NCI-H2196 treated with DMSO at 0.1 percent for 48 hours (cell line): Measurements from ENCODE around the gene LIPT1.
A peak's percentile ranks its signal among the peaks of the same experiment; 100 is the strongest.
"Not testable (repeated sequence)": the region's sequence is repeated elsewhere in the genome, so short reads cannot be mapped to it uniquely, and the experiment has no call there.

ENCODE experiments used
- DNase-seq: peaks from one replicate; lab custom pipeline; 2025; ENCODE audit not compliant: unreplicated experiment; lab: John Stamatoyannopoulos, UW

The LIPT1 gene

DNA sequence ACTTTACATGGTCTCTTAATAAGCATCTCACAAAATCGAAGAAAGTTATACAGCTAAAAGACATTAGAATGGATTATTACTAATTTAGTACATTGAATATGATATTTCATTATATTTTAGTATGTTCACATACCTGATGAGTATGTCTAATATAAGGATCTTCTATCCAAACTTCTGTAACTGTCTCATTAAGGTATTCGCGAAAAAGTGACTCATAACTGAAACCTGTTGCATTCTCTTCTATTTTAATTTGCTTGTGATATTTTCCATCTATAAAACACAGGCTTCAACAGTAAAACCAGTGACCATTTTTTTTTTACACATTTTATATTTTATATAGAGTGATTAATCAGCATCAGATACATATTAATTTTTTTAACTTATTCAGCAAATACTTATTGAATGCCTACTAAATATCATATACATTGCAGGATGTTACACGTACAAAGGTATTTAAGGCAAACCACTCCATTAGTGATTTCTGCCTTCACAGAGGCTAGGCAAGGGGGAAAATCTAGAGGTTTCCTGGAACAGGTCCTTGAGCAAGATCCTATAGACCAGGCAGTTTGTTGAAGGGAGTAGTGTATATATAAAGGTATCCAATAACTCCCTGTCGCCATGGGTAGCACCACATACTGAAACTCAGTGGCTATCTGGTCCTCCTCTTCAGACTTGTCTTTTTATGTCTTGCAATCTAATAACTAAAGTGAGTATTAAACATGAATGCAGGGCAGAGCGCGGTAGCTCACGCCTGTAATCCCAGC is 16.8 kb downstream of the LIPT1 start:
- DNase-seq, result no peak

DNA sequence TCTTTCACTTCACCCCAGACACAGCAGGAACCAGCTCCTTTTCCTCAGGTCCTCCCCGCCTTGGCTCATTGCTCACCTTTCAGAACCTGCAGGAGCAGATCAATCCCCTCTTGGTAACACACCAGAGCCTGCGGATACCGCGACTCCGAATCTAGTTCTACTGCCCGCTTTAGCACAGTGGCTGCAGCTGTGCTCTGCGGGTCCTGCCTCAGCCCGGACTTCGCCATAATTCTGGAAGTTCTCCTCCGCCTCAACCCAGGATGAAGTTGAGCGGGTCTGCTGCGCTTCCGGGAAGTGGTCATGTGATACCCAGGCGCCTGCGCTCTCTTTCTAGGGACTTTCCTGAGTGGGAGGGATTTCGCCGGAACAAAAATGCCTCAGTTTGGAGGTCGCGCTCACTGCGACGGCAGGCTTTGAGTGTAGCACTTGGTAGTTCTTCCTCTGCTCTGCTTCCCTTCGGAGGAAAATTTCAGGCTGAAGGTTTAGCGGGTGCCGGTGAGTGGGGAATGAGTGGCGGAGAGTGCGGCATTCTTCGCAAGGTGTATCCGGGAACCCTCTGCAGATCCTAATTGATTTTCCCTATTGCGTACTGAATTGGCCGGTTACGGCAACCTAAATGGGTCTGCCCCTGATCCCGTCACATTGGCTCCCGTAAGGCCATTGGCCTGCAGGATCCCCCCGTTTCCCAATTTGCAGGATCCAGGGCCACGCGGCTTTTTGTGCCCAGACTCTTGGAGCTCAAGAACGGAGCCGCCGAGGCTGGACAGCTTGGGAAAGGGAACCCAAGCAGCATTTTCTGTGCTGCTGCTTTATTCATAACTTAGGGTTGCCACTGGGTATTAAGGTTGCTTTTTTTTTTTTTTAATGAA is 26.2 kb downstream of the LIPT1 start, which contains the start of the genes MITD1 and MRPL30:
Gene MITD1 (minus strand): TSS at position 304 of the 869 bp plus-strand sequence. CDS start 77 bp downstream, at position 227.
Gene MRPL30 (plus strand): TSS at position 430 of the 869 bp plus-strand sequence. CDS start 5,020 bp downstream, outside the sequence.
- DNase-seq, result peak; percentile 93

DNA sequence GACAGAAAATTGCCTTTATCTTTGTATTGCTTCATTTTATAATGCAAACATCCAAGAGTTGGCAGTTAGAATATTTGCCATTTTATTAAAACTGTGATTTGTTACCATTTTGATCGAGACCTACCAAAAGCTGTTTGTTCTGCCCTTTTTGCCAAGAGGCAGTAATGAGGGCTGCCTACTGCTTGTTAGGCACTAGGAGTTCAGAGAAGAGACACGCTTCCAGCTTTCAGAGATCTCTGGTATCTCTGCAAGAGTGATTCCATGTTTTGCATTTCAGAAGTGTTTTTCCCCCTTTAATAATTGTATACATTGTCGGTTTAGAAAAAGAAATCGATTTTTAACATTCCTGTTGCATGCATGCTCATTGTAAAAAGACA is 26.8 kb downstream of the LIPT1 start:
- DNase-seq, result no peak

DNA sequence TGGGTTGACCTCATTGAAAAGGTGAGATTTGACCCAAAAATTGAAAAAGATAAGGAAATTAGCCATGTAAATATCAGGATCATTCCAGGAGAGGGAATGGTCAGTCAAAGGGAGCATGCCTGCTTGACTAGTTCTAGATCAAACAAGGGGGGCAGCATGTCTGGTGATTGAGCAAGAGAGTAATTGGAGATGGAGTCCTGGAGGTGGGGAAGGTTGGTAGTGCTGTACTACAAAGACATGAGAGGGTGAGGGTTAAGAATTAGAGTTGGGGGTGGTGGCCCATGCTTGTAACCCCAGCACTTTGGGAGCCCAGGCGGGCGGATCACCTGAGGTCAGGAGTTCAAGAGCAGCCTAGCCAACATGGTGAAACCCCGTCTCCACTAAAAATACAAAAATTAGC is 28.3 kb downstream of the LIPT1 start:
- DNase-seq, result no peak

DNA sequence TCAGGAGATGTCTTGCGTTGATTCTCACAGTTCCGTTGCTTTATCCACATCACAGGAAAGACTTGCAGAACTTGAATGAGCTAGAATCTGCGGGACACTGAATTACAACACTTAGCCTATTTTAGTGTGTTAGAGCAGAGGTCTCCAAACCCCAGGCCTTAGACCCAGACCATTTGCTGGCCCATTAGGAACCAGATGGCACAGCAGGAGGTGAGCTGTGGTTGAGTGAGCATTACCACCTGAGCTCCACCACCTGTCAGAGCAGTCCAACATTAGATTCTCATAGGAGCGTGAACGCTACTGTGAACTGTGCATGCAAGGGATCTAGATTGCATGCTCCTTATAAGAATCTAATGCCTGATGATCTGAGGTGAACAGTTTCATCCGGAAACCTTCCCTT is 30.0 kb downstream of the LIPT1 start:
- no peak for DNase-seq

DNA sequence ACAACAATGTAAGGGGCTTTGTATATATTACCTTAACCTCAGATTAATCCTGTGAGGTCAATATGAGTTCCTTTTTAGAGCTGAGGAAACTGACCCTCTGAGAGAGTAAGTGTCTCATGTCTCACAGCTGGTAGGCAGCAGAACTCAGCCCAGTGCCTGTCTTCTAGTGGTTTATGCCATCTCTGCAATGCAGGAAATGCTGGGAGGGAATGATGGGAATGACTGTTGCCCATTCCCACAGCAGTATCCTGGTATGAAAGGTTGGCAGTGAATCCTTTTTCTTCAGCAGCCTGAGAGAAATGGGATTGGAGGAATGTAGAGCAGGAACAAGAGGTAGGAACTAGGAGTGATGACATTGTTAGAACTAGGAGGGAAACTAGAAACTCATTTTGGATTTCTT is 32.2 kb downstream of the LIPT1 start:
- DNase-seq, result no peak

DNA sequence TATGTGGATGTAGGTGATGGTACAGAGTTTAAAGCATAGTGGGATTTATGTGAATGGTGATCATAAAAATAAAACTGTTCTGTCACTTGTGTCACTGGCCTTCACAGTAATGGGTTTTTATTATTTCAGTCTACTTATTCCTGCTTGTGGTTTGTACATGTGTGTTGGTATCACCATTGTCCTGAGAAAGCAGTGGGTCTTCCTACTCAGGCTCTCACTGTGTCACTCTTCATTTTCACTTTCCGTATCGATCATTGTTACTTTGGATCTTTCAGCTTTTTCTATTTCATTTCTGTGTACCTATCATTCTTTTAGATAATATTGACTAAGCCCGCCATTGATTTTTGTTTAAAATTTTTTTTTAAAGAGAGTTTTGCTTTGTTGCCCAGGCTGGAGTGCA is 33.6 kb downstream of the LIPT1 start:
- no peak for DNase-seq

DNA sequence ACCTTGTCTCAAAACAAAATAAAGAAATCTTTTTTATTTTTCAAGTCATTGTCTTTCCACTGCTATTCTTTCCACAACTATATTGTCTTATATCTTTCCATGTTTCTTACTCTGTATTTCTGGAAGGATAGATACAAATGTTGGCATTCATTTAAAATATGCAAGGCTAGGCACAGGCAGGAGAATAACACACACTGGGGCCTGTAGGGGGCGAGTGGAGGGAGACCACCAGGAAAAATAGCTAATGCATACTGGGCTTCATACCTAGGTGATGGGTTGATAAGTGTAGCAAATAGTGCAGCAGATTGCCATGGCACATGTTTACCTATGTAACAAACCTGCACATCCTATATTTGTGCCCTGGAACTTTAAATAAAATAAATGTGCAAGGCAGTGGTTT is 35.8 kb downstream of the LIPT1 start:
- no peak for DNase-seq

DNA sequence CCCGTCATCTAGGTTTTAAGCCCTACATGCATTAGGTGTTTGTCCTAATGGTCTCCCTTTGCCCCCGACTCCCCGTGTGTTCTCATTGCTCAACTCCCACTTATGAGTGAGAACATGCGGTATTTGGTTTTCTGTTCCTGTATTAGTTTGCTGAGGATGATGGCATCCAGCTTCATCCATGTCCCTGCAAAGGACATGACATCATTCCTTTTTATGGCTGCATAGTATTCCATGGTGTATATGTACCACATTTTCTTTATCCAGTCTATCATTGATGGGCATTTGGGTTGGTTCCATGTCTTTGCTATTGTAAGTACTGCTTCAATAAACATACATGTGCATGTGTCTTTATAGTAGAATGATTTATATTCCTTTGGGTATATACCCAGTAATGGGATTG is 37.6 kb downstream of the LIPT1 start:
- DNase-seq, result not testable (repeated sequence)

DNA sequence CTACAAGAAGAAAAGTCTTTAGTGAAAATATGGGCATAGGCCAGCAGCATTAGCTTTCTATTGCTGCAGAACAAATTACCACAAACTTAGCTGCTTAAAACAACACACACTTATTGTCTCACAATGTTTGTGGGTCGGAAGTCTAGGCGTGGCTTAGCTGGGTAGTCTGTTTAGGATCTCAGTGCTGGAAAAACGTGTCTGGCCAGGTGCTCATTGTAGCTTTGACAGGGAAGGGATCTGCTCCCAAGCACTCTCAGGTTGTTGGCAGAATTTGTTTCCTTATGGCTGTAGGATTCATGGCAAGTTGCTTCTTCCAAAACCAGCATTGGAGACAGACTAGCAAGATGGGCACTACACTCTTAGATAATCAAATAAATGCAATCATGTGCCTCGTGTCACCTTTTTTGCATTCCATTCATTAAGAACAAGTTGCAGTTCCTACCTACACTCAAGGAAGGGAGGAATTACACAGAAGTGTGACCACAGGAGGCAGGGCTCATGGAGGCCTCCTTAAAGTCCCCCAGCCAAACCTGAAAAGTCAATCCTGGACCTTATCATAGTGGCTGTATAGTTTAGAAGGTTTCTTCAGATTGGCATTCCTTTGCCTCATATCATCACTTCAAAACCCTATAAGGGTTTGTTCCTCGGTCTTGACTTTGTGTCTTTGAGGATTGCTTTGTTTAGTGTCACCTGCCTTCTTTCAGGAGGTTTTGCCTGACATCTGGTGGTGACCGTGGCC is 43.5 kb downstream of the LIPT1 start:
- DNase-seq, result no peak

DNA sequence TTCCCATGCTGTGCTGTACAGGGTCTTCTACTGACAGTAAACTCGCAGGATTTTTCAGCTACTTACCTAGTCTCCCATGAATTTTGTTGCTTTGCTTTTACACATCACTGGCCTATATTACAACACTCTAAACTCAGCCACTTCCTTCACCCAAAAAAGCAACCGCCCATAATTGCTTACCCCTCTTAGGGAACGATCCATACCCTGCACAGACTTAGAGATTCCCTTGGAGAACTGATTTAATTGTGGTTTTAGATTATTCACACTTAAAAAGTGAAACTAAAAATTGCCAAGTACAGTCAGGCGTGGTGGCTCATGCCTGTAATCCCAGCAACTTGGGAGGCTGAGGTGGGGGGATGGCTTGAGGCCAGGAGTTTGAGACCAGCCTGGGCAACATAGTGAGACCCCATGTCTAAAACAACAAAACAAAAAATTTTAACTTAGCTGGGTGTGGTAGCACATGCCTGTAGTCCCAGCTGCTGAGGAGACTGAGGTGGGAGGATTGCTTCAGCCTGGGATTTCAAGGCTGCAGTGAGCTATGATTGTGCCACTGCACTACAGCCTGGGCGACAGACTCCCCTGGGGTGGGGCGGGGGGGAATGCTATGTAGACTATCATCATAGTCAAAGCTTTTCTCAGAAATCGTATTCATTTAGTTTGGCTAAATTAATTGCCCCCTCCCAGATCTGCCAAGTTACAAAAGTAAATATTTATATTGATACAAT is 45.5 kb downstream of the LIPT1 start:
- no peak for DNase-seq

DNA sequence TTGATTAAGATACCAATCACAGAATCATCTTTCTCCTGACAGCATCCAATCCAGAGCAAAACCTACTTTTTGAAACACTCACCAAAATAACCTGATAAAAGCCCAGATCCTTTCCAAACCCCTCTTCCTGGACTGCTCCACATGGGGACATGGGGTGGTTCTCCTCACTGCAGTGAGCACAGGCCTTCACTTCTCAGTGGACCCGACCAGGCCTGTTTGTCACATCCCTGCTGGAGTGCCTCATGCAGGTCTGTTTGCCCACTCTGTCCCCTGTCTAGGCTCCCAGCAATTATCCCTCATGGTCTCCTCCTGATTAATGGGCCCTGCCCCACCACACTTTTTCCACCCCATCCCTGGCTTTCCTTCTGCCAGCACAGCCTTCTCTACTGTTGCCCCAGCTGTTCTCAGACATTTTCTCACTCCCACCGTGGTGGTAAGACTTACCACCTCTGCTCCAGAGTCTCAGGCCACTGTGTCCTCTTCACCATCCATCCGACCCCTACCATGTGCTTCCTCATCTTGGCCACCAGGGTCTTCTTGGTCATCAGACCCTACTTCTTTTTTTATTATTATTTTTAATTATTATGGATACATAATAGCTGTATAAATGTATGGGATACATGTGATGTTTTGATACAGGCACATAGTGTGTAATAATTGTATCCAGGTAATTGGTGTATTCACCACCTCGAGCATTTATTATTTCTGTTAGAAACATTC is 47.4 kb downstream of the LIPT1 start:
- no peak for DNase-seq

DNA sequence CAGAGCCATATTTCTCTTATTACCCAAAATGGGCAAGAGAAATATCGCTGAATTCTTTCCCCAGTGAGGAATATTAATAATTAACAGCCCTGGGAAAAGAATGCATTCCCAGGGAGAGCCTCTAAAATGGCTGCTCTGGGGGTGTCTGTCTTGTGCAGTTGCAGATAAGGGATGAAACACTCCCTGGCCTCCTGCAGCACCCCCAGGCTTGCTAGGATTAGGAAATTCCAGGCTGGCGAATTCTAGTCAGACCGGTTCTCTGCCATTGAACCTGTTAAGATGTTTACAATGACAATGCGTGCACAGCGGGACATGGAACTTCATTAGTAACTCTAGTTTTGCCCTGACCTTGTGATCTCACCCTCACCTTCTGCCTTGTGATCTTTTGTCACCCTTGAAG is 50.7 kb downstream of the LIPT1 start:
- DNase-seq, result no peak
